GM18517 (cell line): ENCODE data around the gene SAMD4B.
A peak's percentile ranks its signal among the peaks of the same experiment; 100 is the strongest.
"Not testable (repeated sequence)": the region's sequence is repeated elsewhere in the genome, so short reads cannot be mapped to it uniquely, and the experiment has no call there.

ENCODE experiments used
- ATAC-seq: cut with Tn5 transposase; IDR thresholded peaks from one replicate; pipeline ENCODE4 v1.9.1; 2021; ENCODE audit warnings: mild to moderate bottlenecking, moderate library complexity; ENCODE audit not compliant: unreplicated experiment

Gene SAMD4B

GRCh38 chr19:39332738-39333137 lies 9.5 kb upstream of the SAMD4B start:
- ATAC-seq = not testable (repeated sequence)

GRCh38 chr19:39333507-39333906 lies 8.7 kb upstream of the SAMD4B start:
- ATAC-seq = no peak

- ATAC-seq = no peak
Observed at GRCh38 chr19:39334444-39334976, 7.7 kb upstream of the SAMD4B start.

- ATAC-seq = no peak
Observed at GRCh38 chr19:39335168-39335548, 7.1 kb upstream of the SAMD4B start.

GRCh38 chr19:39336483-39336882 lies 5.7 kb upstream of the SAMD4B start:
- no peak for ATAC-seq

- no peak for ATAC-seq
Observed at GRCh38 chr19:39339674-39340073, 2.5 kb upstream of the SAMD4B start.

GRCh38 chr19:39340156-39340555 lies 2.1 kb upstream of the SAMD4B start:
- ATAC-seq = not testable (repeated sequence)

GRCh38 chr19:39341129-39341718 lies 997 bp upstream of the SAMD4B start:
- ATAC-seq = peak; percentile 3

- no peak for ATAC-seq
Observed at GRCh38 chr19:39342647-39343305, 555 bp downstream of the SAMD4B start.

- no peak for ATAC-seq
Observed at GRCh38 chr19:39345956-39346355, 3.7 kb downstream of the SAMD4B start.

- no peak for ATAC-seq
Observed at GRCh38 chr19:39347332-39348164, 5.3 kb downstream of the SAMD4B start.

- ATAC-seq = no peak
Observed at GRCh38 chr19:39349326-39349725, 7.1 kb downstream of the SAMD4B start.

GRCh38 chr19:39350156-39350555 lies 7.9 kb downstream of the SAMD4B start:
- no peak for ATAC-seq

- ATAC-seq = no peak
Observed at GRCh38 chr19:39351537-39352064, 9.4 kb downstream of the SAMD4B start.

- no peak for ATAC-seq
Observed at GRCh38 chr19:39352381-39353255, 10.4 kb downstream of the SAMD4B start.

- no peak for ATAC-seq
Observed at GRCh38 chr19:39355253-39355652, 13.0 kb downstream of the SAMD4B start.

- no peak for ATAC-seq
Observed at GRCh38 chr19:39356073-39356472, 13.9 kb downstream of the SAMD4B start.

- ATAC-seq = no peak
Observed at GRCh38 chr19:39356647-39357046, 14.4 kb downstream of the SAMD4B start.

- no peak for ATAC-seq
Observed at GRCh38 chr19:39359026-39359425, 16.8 kb downstream of the SAMD4B start.

- ATAC-seq = no peak
Observed at GRCh38 chr19:39360599-39360998, 18.4 kb downstream of the SAMD4B start.
